ENCODE data around the gene HOPX.
"Not testable (repeated sequence)": the region's sequence is repeated elsewhere in the genome, so short reads cannot be mapped to it uniquely, and the experiment has no call there.

The HOPX gene

GRCh38 chr4:56655209-56655626 is 25.9 kb downstream of the HOPX start:
- DNase-seq (ENCODE audit: low read depth in 2 of 2): no peak

- no peak for DNase-seq (ENCODE audit: low read depth in 2 of 2)
Observed at GRCh38 chr4:56654238-56654632, 26.9 kb downstream of the HOPX start.

- no peak for DNase-seq (ENCODE audit: low read depth in 2 of 2)
Observed at GRCh38 chr4:56653461-56654237, 27.4 kb downstream of the HOPX start.

GRCh38 chr4:56652196-56652595 is 28.9 kb downstream of the HOPX start:
- DNase-seq (ENCODE audit: low read depth in 2 of 2): no peak

- no peak for DNase-seq (ENCODE audit: low read depth in 2 of 2)
Observed at GRCh38 chr4:56651056-56651350, 30.1 kb downstream of the HOPX start.

GRCh38 chr4:56650262-56651055 is 30.6 kb downstream of the HOPX start:
- DNase-seq (ENCODE audit: low read depth in 2 of 2): no peak

- DNase-seq (ENCODE audit: low read depth in 2 of 2): no peak
Observed at GRCh38 chr4:56649445-56650261, 31.4 kb downstream of the HOPX start.

- no peak for DNase-seq (ENCODE audit: low read depth in 2 of 2)
Observed at GRCh38 chr4:56648824-56649151, 32.3 kb downstream of the HOPX start.

GRCh38 chr4:56648021-56648823 is 32.9 kb downstream of the HOPX start:
- no peak for DNase-seq (ENCODE audit: low read depth in 2 of 2)

- no peak for DNase-seq (ENCODE audit: low read depth in 2 of 2)
Observed at GRCh38 chr4:56646341-56646740, 34.8 kb downstream of the HOPX start.

- no peak for DNase-seq (ENCODE audit: low read depth in 2 of 2)
Observed at GRCh38 chr4:56643596-56643995, 37.5 kb downstream of the HOPX start.

GRCh38 chr4:56641494-56642051 is 39.5 kb downstream of the HOPX start:
- peak; percentile 92 to 94 for DNase-seq (ENCODE audit: low read depth in 2 of 2)

GRCh38 chr4:56640621-56641493 is 40.2 kb downstream of the HOPX start:
- no peak for DNase-seq (ENCODE audit: low read depth in 2 of 2)

GRCh38 chr4:56637791-56638190 is 43.3 kb downstream of the HOPX start:
- DNase-seq (ENCODE audit: low read depth in 2 of 2): no peak

- no peak for DNase-seq (ENCODE audit: low read depth in 2 of 2)
Observed at GRCh38 chr4:56637154-56637553, 43.9 kb downstream of the HOPX start.

GRCh38 chr4:56634954-56635353 is 46.1 kb downstream of the HOPX start:
- DNase-seq (ENCODE audit: low read depth in 2 of 2): not testable (repeated sequence)

GRCh38 chr4:56633486-56633885 is 47.6 kb downstream of the HOPX start:
- DNase-seq (ENCODE audit: low read depth in 2 of 2): no peak

- DNase-seq (ENCODE audit: low read depth in 2 of 2): peak; percentile 58 to 62
Observed at GRCh38 chr4:56630876-56631666, 50.0 kb downstream of the HOPX start.

GRCh38 chr4:56628592-56628991 is 52.5 kb downstream of the HOPX start:
- no peak for DNase-seq (ENCODE audit: low read depth in 2 of 2)

- no peak for DNase-seq (ENCODE audit: low read depth in 2 of 2)
Observed at GRCh38 chr4:56627985-56628384, 53.1 kb downstream of the HOPX start.

Data from fibroblast of skin of left biceps (primary cell).